Measurements from ENCODE around the gene SPECC1.
"Not testable (repeated sequence)": the region's sequence is repeated elsewhere in the genome, so short reads cannot be mapped to it uniquely, and the experiment has no call there.

The SPECC1 gene

GRCh38 chr17:20213449-20213848 lies 204.3 kb downstream of the SPECC1 start:
- DNase-seq = no peak

DNA sequence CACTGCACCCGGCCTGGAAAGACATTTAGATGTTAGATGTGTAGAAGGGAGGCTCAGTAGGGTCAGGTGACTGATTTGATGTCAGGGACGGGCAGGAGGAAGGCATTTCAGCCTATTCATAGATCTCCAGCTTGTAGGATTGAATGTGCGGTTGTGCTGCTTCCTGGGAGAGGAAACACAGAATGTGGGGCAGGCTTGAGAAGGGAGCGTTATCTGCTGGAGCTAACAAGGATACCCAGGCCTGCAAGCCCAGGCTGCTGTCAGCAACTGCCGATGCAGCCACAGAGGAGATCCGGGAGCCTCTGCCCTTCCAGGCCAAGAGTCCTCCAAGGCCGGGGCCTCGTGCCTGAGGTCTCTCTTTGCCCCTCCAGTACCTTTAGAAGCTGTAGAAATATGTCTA lies 205.6 kb downstream of the SPECC1 start:
- no peak for DNase-seq

- DNase-seq = no peak
Measured at GRCh38 chr17:20216154-20216815, 207.1 kb downstream of the SPECC1 start.

DNA sequence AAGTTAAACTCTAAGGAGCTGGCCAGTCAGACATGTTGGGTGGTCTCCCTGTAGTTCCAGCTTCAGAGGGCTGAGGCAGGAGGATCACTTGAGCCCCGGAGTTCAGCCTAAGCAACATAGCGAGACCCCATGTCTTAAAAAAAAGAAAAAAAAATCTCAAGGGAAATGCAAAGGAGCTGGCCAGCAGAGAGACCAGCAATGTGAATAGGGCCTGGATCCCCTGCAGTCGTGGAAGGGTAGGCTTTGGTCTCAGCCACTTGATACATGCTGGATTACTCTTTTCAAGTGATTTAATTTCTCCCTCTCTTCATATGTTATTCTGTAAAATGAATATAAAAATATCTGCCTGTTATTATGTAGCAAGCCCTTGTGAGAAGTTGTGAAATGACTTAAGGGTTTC lies 207.7 kb downstream of the SPECC1 start:
- no peak for DNase-seq

- no peak for DNase-seq
Measured at GRCh38 chr17:20217677-20218076, 208.5 kb downstream of the SPECC1 start.

DNA sequence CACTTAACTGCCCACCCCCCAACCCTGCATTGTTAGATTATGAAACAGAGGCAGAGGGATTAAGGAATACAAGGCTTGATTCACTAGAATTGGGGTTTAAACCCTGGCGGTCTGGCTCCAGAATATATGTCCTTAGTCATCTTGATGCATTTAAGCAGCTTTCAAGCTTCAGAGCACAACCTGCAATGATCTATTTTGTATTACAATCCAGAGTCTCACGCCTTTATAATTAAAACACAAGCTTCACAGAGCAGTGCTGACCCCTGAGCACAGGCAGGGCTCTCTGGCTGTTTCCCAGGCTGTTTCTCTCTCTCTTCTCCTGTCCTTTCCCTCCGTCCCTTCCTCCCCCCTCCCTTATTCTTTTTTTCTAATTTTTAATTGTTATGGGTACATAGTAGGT lies 209.1 kb downstream of the SPECC1 start:
- no peak for DNase-seq

DNA sequence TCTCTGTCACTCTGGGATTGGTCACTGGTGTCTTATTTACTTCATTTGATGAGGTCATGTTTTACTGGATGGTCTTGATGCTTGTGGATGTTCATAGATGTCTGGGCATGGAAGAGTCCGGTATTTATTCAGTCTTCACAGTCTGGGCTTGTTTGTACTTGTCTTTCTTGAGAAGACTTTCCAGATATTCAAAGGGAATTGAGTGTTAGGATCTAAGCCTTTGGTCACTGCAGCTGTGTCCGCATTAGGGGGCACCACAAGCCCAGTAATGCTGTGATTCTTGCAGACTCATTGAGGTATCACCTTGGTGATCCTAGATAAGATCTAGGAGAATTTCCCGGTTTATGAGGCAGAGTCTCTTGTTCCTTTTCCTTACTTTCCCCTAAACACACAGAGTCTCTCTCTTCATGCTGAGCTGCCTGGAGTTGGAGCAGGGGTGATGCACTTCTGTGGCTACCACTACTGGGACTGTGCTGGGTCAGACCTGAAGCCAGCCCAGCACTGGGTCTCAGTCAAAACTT lies 214.7 kb downstream of the SPECC1 start:
- no peak for DNase-seq

- DNase-seq = no peak
Measured at GRCh38 chr17:20224379-20224778, 215.2 kb downstream of the SPECC1 start.

DNA sequence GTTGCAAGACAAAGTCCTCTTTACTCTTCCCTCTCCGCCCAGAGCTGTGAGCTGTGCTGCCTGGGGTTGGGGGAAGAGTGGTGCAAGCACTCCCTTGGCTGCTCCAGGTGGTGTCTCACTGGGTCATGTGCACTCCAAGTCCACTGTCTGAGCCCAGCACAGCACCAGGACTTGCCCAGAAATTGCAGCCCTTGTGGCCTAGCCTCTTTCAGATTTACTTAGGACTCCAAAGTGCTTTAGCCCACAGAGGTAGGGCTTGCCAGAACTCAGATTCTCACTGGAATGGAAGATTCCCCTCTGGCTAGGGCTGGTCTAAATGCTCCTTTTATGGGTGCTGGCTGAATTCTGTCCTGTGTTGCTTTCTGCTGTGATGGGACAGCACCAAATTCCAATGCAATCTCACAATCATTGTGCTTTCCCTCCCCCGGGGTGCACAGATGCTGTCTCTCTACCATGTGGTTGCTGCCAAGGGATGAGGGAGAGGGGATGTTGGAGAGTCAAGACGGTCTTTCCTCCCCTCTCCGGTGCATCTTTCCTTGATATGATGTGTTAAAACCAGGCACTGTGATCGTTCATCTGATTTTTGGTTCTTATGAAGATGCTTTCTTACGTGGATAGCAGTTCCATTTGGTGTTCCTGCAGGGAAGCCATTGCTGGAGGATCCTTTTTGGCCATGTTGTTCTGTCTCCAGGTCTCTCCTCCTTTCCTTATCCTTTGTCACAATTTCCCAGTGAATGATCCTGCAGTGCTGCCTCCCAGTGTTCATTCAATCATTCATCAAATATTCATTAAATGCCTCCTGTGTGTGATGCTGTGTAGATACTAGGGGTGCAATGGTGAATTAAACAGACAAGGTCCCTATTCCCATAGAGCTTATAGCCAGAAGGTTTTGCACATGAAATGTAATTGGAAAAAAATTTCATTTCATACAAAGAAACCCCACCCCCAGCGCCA lies 216.3 kb downstream of the SPECC1 start:
- DNase-seq = no peak

- peak; percentile 17 for DNase-seq
Measured at GRCh38 chr17:20226814-20227482, 217.8 kb downstream of the SPECC1 start.

GRCh38 chr17:20227720-20228370 lies 218.7 kb downstream of the SPECC1 start:
- not testable (repeated sequence) for DNase-seq

DNA sequence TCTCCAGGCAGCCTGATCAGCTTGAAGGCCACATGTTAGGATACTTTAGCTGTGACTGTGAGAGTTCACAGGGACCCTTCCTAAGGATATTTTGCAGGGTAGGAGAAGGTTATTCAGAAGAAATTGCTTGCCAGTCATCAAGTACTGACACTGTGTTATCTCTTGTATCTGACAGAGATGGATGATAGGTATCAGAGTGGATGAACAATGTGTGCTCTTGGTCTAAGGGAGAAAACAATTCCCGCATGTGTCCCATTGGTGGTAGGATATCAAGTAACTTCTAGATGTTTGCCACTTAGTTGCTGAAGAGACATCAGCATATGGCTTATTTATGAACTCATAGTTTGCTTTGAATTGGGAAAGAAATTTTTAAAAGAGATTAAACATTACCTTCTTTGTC lies 219.3 kb downstream of the SPECC1 start:
- DNase-seq = no peak

DNA sequence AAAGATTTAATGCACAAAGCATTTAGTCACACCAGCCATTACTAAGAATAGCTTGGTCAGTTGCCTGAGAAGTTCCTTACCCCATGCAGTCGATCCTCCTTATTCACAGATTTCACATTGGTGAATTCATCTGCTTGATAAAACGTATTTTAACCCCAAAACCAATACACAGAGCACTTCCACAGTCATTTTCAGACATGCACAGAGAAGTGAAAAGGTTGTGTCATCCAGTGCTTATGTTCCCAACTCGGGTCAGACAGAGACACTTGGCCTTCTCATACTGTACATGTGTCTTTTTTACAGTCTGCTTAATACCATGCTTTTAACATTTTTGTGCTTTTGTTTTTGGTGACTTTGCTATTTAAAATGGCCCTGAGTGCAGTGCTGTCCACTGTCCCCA lies 219.7 kb downstream of the SPECC1 start:
- DNase-seq = no peak

- DNase-seq = no peak
Measured at GRCh38 chr17:20230924-20231323, 221.8 kb downstream of the SPECC1 start.

DNA sequence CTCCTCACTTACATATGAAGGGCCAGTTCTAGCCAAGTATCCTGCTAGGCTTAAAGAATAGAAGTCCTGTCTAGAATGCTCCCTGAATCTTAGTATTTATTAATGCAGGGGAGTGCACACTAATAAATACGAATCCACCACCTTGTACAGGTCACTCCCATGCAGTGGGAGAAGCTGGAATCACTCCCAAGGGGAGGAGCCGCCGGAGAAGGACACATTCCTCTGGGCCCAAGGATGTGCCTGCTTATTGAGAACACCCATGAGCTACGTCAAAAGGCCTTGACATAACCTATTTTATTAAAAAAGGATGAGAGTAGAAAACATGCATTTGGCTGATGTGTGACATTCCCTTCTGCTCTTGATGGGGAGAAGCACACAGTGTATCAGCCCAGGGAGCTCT lies 223.5 kb downstream of the SPECC1 start:
- DNase-seq = no peak

DNA sequence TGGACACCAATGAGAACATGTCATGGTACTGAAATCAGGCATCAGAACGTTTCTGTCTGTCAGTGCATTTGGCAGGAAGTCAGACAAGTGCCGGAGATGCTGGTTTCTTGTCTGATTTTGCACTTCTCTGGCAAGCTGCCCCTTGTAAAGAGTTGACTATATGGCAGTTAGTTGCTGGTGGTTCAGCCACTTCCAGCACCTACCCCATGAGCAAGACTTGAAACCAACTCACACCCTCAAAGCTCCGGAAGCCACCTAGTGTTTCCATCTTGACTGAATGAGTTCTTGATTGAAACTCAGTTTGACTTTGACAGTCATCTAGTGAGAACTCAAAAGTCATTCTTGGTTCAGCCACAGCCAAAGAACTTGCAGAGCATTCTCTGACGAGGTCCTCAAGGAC lies 225.1 kb downstream of the SPECC1 start:
- DNase-seq = no peak

DNA sequence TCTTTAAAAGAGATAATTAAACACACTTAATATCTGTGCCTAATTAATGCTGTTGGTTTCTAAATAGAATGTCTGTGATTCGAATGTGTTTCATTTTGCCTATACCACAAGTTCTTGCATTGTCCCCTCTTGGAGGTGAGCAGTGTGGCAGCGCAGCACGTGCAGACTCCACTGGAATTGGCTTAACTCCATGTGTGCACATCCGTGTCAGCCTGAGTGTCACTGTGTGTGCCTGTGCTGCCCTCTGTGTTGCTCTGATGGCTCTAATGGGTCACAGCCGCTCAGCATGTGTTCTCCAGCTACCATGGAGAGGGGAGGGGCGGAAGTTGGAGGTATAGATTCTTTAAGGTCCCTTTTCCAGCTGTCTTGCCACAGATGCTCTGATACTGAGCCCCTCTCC lies 226.6 kb downstream of the SPECC1 start:
- no peak for DNase-seq

DNA sequence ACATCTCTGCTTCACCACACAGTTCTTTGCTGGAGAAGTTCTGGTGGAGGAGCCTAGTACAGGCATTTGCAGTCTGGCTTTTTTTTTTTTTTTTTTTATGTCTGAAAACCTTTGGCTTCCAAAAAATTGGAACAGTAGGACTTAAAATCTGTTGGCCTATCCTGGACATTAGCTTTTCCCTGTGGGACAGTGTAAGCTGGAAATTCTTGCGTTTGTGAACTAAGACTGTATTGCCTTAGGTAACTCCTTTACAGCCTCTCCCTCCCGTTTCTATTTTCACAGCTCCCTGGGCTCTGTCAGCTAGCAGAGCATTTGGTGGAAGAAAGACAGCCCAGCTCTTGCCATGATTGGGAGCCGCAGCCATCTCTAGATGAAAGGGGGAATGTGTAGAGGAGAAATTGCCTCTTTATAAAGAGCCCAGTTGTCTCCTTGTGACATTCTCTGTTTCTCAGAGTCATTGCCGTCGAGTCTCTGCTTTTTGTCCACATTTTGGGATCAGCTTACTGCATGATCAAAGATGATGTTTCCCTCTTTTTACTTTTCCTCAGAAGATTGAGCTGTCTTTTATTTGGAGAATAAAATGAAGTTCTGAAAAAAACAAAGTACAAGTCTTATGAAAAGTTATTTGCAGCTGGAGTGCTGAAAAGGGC lies 227.5 kb downstream of the SPECC1 start:
- DNase-seq = no peak

GRCh38 chr17:20239776-20240175 lies 230.6 kb downstream of the SPECC1 start:
- not testable (repeated sequence) for DNase-seq

GRCh38 chr17:20241855-20242254 lies 232.7 kb downstream of the SPECC1 start:
- no peak for DNase-seq

GRCh38 chr17:20242271-20242670 lies 233.1 kb downstream of the SPECC1 start:
- DNase-seq = no peak

DNA sequence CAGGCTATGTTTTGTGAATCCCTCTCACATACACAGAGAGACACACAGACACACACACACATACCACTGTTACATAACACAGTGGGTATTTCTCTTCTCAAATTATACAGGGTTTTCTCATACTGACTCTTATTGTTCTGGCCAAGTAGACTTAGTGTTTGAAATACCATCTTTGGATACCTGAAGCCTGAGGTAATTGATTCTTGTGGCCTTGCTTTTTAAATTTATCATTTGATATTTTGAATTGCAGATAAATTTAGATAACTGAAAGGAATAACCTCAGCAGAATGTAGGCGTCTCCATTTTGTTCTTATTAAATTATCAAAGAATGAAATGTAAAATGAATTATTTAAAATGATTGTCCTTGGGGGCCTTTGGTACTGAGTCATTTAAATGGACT lies 234.4 kb downstream of the SPECC1 start:
- no peak for DNase-seq
